ENCODE results near the gene MED29. TPM values are rescaled to one million over a fixed set of nuclear protein-coding genes. Genes with fewer than 3 reads are reported as not detected.

MED29 gene
- total RNA-seq, 1 experiment from 2014 or later, result 739 TPM

GRCh38 chr19:39413272-39413910, 22.2 kb downstream of the MED29 start:
- in situ Hi-C loops (cut with HindIII; ENCODE audit: low pct_unique_long_range_greater_than_20kb, low sequenced_read_pairs) (no loop called here), intact Hi-C loops (cut with micrococcal nuclease; ENCODE audit: unreplicated experiment) (loop anchor here (5.0 to 10.0 kb wide), 2 partner anchors 201 to 439 kb away; partner anchors contain the start of gene FBXO17)
- no peak for TF ChIP-seq REST (IDR thresholded peaks at IDR 0.05; ENCODE audit: insufficient read depth in 1 of 2, low read depth in 2 of 2, low read length in 1 of 2)
- no peak for TF ChIP-seq POLR2AphosphoS5 (IDR thresholded peaks at IDR 0.05; ENCODE audit: low read depth, low read length)
- no peak for TF ChIP-seq CTCF (IDR thresholded peaks at IDR 0.05)
- no peak for TF ChIP-seq SIN3A (IDR thresholded peaks at IDR 0.05; ENCODE audit: borderline replicate concordance, insufficient read depth, low read depth, low read length)
- TF ChIP-seq TCF7L2 (IDR thresholded peaks at IDR 0.05; ENCODE audit: low read depth, low read length), result no peak
- POLR2A ChIA-PET, result interaction anchor here (0.6 to 8.9 kb wide), 13 partner anchors 10 to 354 kb away, joined by 3 to 230 read pairs (median 9); partner anchors contain the start of genes DLL3, MED29, PAF1 and RPS16
- CTCF ChIA-PET, result interaction anchor here (0.6 to 6.8 kb wide), 15 partner anchors 12 to 378 kb away, joined by 3 to 147 read pairs (median 5); partner anchors contain the start of genes RPS16, SAMD4B and TIMM50
- DNase-seq (ENCODE audit: low read depth, low spot score), result no peak
- Histone ChIP-seq H3K4me1 (ENCODE audit: control insufficient read depth, insufficient read depth, low read length) (peaks cover 56% of the 10 kb centered on the region), H3K27me3 (ENCODE audit: control insufficient read depth, insufficient read depth, low read length) (no peaks in the 10 kb centered on the region), H3K36me3 (ENCODE audit: control insufficient read depth, insufficient read depth, low read length) (peaks cover 33% of the 10 kb centered on the region), H3K27ac (ENCODE audit: low read length) (peak overlapping the region; percentile 92), H3K4me3 (ENCODE audit: low read depth in 2 of 2, low read length in 2 of 2) (peak overlapping the region; percentile 42 to 55), H3K9me3 (ENCODE audit: control insufficient read depth, insufficient read depth, low read depth, low read length) (no peaks in the 10 kb centered on the region)
- BruUV-seq (replicated peaks), result no TSS peak
- ATAC-seq, result peak; percentile 2

- peak overlapping the region; percentile 42 to 55 for H3K4me3 ChIP-seq (ENCODE audit: low read depth in 2 of 2, low read length in 2 of 2)
- POLR2A ChIA-PET, result interaction anchor here (0.5 to 8.9 kb wide), 18 partner anchors 10 to 848 kb away, joined by 3 to 230 read pairs (median 9); partner anchors contain the start of genes DLL3, MED29, PAF1 and RPS16
- H3K36me3 ChIP-seq (ENCODE audit: control insufficient read depth, insufficient read depth, low read length), result peaks cover 36% of the 10 kb centered on the region
- H3K4me1 ChIP-seq (ENCODE audit: control insufficient read depth, insufficient read depth, low read length), result peaks cover 49% of the 10 kb centered on the region
- in situ Hi-C loops (cut with HindIII; ENCODE audit: low pct_unique_long_range_greater_than_20kb, low sequenced_read_pairs), result no loop called here
- H3K9me3 ChIP-seq (ENCODE audit: control insufficient read depth, insufficient read depth, low read depth, low read length), result no peaks in the 10 kb centered on the region
- H3K27ac ChIP-seq (ENCODE audit: low read length), result peak overlapping the region; percentile 92
- no peaks in the 10 kb centered on the region for H3K27me3 ChIP-seq (ENCODE audit: control insufficient read depth, insufficient read depth, low read length)
- BruUV-seq (replicated peaks), result no TSS peak
- CTCF ChIA-PET, result interaction anchor here (0.6 to 6.8 kb wide), 19 partner anchors 12 to 377 kb away, joined by 3 to 147 read pairs (median 5); partner anchors contain the start of genes EID2B, RPS16, SAMD4B and TIMM50
- intact Hi-C loops (cut with micrococcal nuclease; ENCODE audit: unreplicated experiment), result loop anchor here (5.0 to 10.0 kb wide), 2 partner anchors 202 to 439 kb away; partner anchors contain the start of gene FBXO17
- TF ChIP-seq REST (IDR thresholded peaks at IDR 0.05; ENCODE audit: insufficient read depth in 1 of 2, low read depth in 2 of 2, low read length in 1 of 2) (no peak), POLR2AphosphoS5 (IDR thresholded peaks at IDR 0.05; ENCODE audit: low read depth, low read length) (no peak), TCF7L2 (IDR thresholded peaks at IDR 0.05; ENCODE audit: low read depth, low read length) (no peak), SIN3A (IDR thresholded peaks at IDR 0.05; ENCODE audit: borderline replicate concordance, insufficient read depth, low read depth, low read length) (no peak), CTCF (IDR thresholded peaks at IDR 0.05) (no peak)
- ATAC-seq, result peak; percentile 1
- DNase-seq (ENCODE audit: low read depth, low spot score), result no peak
Measured at GRCh38 chr19:39413911-39414608, 22.9 kb downstream of the MED29 start.
